ENCODE data around the gene RNF10. TPM values are rescaled to one million over a fixed set of nuclear protein-coding genes. Genes with fewer than 3 reads are reported as not detected.

Gene RNF10
- total and polyA plus RNA-seq, 10 of the 15 experiments (the other 5 are each of a cell fraction or from before 2014, with no cell fraction given) = 48.2 to 127 (median 64.5) TPM

DNA sequence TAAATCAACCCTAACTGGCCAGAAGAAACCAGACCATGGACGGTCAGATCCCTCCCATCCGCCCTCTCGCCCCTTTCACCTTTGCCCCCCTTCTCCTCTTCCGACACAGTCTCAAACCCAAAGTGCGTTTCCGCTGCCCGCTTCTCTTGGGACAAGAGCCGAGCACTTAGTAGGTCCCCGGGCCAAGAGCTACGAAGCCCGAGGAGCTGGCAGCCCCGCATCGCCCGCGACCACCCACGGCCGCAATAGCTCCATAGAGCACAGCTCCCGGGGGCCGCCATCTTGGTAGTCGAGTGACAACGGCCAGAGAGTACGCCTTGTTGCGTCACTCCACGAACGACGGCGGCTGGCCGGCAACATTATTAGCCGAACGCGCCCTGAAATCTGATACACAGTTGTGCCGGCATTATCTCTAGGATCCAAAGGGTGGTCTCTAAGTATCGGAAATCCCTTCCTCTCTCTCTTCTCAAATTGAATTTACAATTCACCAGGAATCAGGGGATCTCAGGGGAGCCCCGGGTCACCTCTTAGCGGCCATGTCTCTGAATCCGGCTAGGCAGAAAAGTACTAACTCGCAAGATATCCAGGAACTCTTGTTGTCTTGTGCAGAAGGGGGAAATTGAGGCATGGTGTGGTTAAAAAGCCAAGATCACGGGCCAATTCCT, 5.2 kb upstream of the RNF10 start, which contains the start of gene COQ5 (continued):
- TF ChIP-seq, protein P1, sequence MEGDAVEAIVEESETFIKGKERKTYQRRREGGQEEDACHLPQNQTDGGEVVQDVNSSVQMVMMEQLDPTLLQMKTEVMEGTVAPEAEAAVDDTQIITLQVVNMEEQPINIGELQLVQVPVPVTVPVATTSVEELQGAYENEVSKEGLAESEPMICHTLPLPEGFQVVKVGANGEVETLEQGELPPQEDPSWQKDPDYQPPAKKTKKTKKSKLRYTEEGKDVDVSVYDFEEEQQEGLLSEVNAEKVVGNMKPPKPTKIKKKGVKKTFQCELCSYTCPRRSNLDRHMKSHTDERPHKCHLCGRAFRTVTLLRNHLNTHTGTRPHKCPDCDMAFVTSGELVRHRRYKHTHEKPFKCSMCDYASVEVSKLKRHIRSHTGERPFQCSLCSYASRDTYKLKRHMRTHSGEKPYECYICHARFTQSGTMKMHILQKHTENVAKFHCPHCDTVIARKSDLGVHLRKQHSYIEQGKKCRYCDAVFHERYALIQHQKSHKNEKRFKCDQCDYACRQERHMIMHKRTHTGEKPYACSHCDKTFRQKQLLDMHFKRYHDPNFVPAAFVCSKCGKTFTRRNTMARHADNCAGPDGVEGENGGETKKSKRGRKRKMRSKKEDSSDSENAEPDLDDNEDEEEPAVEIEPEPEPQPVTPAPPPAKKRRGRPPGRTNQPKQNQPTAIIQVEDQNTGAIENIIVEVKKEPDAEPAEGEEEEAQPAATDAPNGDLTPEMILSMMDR (IDR thresholded peaks at IDR 0.05 in 2 of 3, conservative IDR thresholded peaks at IDR 0.05 in 1 of 3; ENCODE audit: control insufficient read depth in 2 of 3, extremely low read depth in 1 of 3, insufficient read depth in 1 of 3, low read depth in 3 of 3, low read length in 3 of 3) = no peak
- TF ChIP-seq SPI1 (IDR thresholded peaks at IDR 0.05; ENCODE audit: borderline replicate concordance, insufficient read depth, low read depth, low read length) (no peak), RFX5 (IDR thresholded peaks at IDR 0.05; ENCODE audit: low read depth, low read length) (no peak), LARP7 (IDR thresholded peaks at IDR 0.05) (peak; percentile 80), POLR2AphosphoS2 (IDR thresholded peaks at IDR 0.05; ENCODE audit: low read depth, low read length) (peak; percentile 75; the same call in 1 of the 2 replicates), NR2C2 (IDR thresholded peaks at IDR 0.05; ENCODE audit: borderline replicate concordance, control insufficient read depth, insufficient read length, low read depth) (no peak), ASH2L (IDR thresholded peaks at IDR 0.05; ENCODE audit: borderline replicate concordance, low read depth) (peak; percentile 95), IKZF1 (conservative IDR thresholded peaks at IDR 0.05) (peak; percentile 84), EED (IDR thresholded peaks at IDR 0.05; ENCODE audit: low read depth) (no peak), HCFC1 (IDR thresholded peaks at IDR 0.05; ENCODE audit: low read length) (peak; percentile 65), IRF4 (IDR thresholded peaks at IDR 0.05; ENCODE audit: low read depth, low read length) (no peak), RELA (IDR thresholded peaks at IDR 0.05; ENCODE audit: borderline replicate concordance, partially characterized antibody) (peak; percentile 44), GATAD2B (conservative IDR thresholded peaks at IDR 0.05; ENCODE audit: low read depth) (no peak), FOXM1 (IDR thresholded peaks at IDR 0.05; ENCODE audit: low read depth, low read length) (0 out of 2 replicates have a peak, but pooled peaks have one; percentile 12), ZSCAN29 (IDR thresholded peaks at IDR 0.05) (no peak)
- TF ChIP-seq, protein P2, sequence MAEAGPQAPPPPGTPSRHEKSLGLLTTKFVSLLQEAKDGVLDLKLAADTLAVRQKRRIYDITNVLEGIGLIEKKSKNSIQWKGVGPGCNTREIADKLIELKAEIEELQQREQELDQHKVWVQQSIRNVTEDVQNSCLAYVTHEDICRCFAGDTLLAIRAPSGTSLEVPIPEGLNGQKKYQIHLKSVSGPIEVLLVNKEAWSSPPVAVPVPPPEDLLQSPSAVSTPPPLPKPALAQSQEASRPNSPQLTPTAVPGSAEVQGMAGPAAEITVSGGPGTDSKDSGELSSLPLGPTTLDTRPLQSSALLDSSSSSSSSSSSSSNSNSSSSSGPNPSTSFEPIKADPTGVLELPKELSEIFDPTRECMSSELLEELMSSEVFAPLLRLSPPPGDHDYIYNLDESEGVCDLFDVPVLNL (IDR thresholded peaks at IDR 0.05; ENCODE audit: low read depth, low read length) = no peak
- TF ChIP-seq, protein P3, sequence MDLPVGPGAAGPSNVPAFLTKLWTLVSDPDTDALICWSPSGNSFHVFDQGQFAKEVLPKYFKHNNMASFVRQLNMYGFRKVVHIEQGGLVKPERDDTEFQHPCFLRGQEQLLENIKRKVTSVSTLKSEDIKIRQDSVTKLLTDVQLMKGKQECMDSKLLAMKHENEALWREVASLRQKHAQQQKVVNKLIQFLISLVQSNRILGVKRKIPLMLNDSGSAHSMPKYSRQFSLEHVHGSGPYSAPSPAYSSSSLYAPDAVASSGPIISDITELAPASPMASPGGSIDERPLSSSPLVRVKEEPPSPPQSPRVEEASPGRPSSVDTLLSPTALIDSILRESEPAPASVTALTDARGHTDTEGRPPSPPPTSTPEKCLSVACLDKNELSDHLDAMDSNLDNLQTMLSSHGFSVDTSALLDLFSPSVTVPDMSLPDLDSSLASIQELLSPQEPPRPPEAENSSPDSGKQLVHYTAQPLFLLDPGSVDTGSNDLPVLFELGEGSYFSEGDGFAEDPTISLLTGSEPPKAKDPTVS (IDR thresholded peaks at IDR 0.05; ENCODE audit: low read depth, low read length) = no peak
- TF ChIP-seq, protein P4, sequence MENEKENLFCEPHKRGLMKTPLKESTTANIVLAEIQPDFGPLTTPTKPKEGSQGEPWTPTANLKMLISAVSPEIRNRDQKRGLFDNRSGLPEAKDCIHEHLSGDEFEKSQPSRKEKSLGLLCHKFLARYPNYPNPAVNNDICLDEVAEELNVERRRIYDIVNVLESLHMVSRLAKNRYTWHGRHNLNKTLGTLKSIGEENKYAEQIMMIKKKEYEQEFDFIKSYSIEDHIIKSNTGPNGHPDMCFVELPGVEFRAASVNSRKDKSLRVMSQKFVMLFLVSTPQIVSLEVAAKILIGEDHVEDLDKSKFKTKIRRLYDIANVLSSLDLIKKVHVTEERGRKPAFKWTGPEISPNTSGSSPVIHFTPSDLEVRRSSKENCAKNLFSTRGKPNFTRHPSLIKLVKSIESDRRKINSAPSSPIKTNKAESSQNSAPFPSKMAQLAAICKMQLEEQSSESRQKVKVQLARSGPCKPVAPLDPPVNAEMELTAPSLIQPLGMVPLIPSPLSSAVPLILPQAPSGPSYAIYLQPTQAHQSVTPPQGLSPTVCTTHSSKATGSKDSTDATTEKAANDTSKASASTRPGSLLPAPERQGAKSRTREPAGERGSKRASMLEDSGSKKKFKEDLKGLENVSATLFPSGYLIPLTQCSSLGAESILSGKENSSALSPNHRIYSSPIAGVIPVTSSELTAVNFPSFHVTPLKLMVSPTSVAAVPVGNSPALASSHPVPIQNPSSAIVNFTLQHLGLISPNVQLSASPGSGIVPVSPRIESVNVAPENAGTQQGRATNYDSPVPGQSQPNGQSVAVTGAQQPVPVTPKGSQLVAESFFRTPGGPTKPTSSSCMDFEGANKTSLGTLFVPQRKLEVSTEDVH (IDR thresholded peaks at IDR 0.05; ENCODE audit: low read depth, partially characterized antibody) = no peak
- TF ChIP-seq, protein P5, sequence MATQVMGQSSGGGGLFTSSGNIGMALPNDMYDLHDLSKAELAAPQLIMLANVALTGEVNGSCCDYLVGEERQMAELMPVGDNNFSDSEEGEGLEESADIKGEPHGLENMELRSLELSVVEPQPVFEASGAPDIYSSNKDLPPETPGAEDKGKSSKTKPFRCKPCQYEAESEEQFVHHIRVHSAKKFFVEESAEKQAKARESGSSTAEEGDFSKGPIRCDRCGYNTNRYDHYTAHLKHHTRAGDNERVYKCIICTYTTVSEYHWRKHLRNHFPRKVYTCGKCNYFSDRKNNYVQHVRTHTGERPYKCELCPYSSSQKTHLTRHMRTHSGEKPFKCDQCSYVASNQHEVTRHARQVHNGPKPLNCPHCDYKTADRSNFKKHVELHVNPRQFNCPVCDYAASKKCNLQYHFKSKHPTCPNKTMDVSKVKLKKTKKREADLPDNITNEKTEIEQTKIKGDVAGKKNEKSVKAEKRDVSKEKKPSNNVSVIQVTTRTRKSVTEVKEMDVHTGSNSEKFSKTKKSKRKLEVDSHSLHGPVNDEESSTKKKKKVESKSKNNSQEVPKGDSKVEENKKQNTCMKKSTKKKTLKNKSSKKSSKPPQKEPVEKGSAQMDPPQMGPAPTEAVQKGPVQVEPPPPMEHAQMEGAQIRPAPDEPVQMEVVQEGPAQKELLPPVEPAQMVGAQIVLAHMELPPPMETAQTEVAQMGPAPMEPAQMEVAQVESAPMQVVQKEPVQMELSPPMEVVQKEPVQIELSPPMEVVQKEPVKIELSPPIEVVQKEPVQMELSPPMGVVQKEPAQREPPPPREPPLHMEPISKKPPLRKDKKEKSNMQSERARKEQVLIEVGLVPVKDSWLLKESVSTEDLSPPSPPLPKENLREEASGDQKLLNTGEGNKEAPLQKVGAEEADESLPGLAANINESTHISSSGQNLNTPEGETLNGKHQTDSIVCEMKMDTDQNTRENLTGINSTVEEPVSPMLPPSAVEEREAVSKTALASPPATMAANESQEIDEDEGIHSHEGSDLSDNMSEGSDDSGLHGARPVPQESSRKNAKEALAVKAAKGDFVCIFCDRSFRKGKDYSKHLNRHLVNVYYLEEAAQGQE (IDR thresholded peaks at IDR 0.05; ENCODE audit: low read depth, low read length) = no peak

Measured in GM12878 (cell line).